ENCODE results near the gene PRAMEF11.
"Not testable (repeated sequence)": the region's sequence is repeated elsewhere in the genome, so short reads cannot be mapped to it uniquely, and the experiment has no call there.

Gene PRAMEF11

DNA sequence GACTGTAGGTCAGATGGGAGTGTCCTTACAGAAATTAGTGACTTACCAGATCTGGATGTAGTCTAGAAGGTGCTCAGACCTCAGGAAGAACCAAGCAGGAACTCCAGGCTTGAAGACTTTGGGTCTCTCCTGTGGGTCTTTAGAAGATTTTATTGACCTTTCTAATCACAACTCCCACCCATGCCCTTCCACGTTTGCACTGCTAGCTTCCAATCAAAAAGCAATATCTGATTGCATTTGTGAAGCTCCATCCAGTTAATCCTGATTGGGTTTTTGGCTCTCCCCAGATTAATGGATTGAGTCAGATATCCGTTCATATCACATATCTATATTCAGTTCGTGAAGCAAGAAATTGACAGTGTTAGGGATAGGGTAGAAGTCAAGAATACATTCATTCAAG lies at the start of gene PRAMEF11:
Gene PRAMEF11, minus strand, starts transcription at position 101 of the 400 bp plus-strand sequence. CDS start 2,621 bp downstream, outside the sequence.
- not testable (repeated sequence) for H3K4me3 ChIP-seq (ENCODE audit: low read depth, low read length); DNase-seq (ENCODE audit: low read depth)

DNA sequence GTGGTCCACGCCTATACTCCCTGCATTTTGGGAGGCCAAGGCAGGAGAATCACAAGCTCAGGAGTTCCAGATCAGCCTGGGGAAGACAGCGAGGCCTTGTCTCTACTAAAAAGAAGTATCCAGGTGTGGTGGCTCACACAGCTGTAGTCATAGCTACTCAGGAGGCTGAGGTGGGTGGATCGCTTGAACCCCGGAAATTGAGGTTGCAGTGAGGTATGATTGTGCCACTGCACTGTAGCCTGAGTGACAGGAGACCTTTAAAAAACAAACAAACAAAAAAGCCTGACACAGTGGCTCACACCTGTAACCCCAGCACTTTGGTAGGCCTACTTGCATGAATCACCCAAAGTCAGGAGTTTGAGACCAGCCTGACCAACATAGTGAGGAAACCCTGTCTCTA lies 47.2 kb upstream of the PRAMEF11 start:
- not testable (repeated sequence) for DNase-seq (ENCODE audit: low read depth)

DNA sequence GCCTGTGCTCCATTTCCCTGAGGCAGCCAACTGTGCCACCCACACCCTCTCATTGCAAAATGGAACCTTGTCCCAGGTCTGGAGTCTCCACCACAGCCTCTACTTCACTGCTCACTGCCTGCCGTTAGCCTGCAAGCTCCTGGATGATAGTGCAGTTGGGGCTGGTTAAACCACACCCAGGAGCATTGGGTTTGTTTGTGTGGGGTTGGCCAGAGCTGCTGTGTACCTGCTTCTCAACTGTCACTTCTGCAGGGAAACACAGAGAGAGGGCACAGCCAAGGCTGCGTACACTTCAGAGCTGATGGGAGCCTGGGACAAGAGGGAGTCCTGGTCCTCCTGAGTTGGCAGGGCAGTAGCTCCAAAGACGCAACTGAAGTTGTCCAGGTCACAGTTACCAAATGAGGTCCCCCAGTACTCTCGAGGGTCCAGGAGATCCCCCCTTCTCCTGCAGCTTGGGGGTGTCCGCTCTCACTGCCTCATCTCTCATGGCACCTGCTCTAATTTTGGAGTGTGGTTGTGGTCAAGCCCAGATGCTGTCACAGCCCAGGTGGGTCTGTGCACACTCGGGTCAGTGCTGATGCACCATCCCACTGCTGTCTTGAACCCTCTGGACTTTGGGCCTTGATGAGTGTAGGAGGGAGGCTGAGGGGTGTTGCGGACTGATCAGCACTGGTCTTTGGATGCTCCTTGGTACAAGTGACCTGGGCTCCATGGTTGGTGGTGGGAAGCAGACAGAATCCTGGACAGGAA lies 32.1 kb upstream of the PRAMEF11 start:
- not testable (repeated sequence) for DNase-seq (ENCODE audit: low read depth); H3K4me3 ChIP-seq (ENCODE audit: low read depth, low read length)

More for the DNA sequence above, 47.2 kb upstream of the PRAMEF11 start:
- not testable (repeated sequence) for H3K4me3 ChIP-seq (ENCODE audit: low read depth, low read length)

DNA sequence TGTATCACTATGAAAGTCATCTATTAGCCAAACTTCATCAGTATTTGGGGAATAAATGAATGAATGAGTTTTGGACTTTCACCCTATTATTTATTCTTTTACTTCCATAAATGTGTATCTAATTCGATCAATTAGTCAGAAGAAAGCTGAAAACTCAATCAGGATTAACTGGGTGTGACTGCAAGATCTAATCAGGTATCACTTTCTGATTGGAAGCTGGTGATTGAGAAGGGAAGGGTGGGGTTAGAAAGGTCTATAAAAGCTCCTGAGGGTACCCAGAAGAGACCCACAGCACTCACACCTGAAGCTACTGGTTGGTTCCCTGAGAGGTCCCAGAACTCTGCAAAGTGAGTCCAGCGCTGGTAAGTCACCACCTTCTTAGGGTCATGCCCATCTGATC lies 25.6 kb upstream of the PRAMEF11 start, which contains the start of gene PRAMEF2:
Gene PRAMEF2, plus strand, starts transcription at position 301 of the 400 bp plus-strand sequence. CDS start 1,924 bp downstream, outside the sequence.
- H3K4me3 ChIP-seq (ENCODE audit: low read depth, low read length); DNase-seq (ENCODE audit: low read depth): not testable (repeated sequence)

DNA sequence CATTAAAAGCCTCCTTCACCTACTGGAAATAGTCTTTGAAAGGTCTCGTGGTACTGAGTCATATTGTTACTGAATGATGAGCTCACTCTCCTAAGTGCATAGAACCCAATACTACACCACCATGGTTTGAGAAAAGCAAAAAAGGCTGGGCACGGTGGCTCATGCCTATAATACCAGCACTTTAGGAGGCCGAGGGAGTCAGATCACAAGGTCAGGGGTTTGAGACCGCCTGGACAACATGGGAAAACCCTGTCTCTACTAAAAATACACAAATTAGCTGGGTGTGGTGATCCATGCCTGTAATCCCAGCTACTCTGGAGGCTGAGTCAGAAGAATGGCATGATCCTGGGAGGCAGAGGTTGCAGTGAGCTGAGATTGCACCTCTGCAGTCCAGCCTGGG lies 20.6 kb upstream of the PRAMEF11 start:
- DNase-seq (ENCODE audit: low read depth): no peak
- TF ChIP-seq, protein P1, sequence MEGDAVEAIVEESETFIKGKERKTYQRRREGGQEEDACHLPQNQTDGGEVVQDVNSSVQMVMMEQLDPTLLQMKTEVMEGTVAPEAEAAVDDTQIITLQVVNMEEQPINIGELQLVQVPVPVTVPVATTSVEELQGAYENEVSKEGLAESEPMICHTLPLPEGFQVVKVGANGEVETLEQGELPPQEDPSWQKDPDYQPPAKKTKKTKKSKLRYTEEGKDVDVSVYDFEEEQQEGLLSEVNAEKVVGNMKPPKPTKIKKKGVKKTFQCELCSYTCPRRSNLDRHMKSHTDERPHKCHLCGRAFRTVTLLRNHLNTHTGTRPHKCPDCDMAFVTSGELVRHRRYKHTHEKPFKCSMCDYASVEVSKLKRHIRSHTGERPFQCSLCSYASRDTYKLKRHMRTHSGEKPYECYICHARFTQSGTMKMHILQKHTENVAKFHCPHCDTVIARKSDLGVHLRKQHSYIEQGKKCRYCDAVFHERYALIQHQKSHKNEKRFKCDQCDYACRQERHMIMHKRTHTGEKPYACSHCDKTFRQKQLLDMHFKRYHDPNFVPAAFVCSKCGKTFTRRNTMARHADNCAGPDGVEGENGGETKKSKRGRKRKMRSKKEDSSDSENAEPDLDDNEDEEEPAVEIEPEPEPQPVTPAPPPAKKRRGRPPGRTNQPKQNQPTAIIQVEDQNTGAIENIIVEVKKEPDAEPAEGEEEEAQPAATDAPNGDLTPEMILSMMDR (IDR thresholded peaks at IDR 0.05; ENCODE audit: insufficient read depth, low read depth, low read length, missing control alignments): no peak
- no peak overlapping the region for H3K4me3 ChIP-seq (ENCODE audit: low read depth, low read length)

DNA sequence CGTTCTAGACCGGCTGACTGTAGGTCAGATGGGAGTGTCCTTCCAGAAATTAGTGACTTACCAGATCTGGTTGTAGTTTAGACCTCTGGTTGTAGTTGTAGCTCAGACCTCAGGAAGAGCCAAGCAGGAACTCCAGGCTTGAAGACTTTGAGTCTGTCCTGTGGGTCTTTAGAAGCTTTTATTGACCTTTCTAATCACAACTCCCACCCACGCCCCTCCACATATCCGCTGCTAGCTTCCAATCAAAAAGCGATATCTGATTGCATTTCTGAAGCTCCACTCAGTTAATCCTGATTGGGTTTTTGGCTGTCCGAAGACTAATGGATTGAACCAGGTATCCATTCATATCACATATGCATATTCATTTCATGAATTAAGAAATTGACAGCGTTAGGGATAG lies 17.4 kb upstream of the PRAMEF11 start, which contains the start of gene HNRNPCL1:
Gene HNRNPCL1, minus strand, starts transcription at position 101 of the 400 bp plus-strand sequence. CDS start 431 bp downstream, outside the sequence.
- DNase-seq (ENCODE audit: low read depth): not testable (repeated sequence)

DNA sequence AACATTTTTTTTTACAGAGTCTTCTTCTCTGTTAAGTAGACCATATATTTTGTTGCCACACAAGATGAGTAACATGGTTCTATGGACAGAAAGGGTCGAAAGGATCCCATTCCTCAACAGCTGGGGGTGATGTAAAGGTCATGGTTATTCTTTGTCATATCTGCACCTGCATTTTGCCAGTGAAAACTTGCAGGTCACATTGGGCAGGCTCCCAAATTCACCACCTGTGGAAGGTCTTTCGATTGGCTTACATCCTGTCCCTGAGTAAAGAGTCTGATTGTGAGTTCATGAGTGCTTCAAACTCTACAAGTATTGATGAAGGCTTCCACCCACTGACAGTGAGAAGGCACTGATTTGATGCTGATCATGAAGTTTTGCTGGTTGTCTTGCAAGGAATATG lies 2.0 kb upstream of the PRAMEF11 start:
- H3K4me3 ChIP-seq (ENCODE audit: low read depth, low read length); DNase-seq (ENCODE audit: low read depth): not testable (repeated sequence)

More for the DNA sequence above, 17.4 kb upstream of the PRAMEF11 start, which contains the start of gene HNRNPCL1:
- H3K4me3 ChIP-seq (ENCODE audit: low read depth, low read length): not testable (repeated sequence)

DNA sequence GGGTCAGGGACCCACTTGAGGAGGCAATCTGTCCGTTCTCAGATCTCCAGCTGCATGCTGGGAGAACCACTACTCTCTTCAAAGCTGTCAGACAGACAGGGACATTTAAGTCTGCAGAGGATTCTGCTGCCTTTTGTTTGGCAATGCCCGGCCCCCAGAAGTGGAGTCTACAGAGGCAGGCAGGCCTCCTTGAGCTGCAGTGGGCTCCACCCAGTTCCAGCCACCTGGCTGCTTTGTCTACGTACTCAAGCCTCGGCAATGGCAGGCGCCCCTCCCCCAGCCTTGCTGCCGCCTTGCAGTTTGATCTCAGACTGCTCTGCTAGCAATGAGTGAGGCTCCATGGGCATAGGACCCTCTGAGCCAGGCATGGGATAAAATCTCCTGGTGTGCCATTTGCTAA lies 12.1 kb downstream of the PRAMEF11 start:
- not testable (repeated sequence) for DNase-seq (ENCODE audit: low read depth); H3K4me3 ChIP-seq (ENCODE audit: low read depth, low read length)

DNA sequence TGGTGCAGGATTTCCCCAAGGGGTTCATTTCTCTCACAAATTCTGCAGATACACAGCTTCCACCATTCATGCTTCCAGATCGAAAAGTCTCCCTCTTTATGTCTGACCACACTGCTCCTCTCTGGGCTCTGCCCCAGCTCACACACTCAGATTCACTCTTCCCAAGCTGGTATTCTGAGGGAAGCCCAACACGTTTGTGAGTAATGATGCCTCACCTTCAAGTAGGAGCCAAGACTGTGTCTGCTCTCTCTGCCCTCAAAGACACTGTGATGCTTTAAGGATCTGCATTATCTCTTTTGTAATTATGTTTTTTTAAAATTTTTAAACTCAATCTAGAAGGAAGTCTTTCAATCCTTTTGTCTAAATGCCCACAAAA lies 19.8 kb downstream of the PRAMEF11 start:
- no peak overlapping the region for H3K4me3 ChIP-seq (ENCODE audit: low read depth, low read length)
- TF ChIP-seq, protein P1 (IDR thresholded peaks at IDR 0.05; ENCODE audit: insufficient read depth, low read depth, low read length, missing control alignments): no peak
- no peak for DNase-seq (ENCODE audit: low read depth)

DNA sequence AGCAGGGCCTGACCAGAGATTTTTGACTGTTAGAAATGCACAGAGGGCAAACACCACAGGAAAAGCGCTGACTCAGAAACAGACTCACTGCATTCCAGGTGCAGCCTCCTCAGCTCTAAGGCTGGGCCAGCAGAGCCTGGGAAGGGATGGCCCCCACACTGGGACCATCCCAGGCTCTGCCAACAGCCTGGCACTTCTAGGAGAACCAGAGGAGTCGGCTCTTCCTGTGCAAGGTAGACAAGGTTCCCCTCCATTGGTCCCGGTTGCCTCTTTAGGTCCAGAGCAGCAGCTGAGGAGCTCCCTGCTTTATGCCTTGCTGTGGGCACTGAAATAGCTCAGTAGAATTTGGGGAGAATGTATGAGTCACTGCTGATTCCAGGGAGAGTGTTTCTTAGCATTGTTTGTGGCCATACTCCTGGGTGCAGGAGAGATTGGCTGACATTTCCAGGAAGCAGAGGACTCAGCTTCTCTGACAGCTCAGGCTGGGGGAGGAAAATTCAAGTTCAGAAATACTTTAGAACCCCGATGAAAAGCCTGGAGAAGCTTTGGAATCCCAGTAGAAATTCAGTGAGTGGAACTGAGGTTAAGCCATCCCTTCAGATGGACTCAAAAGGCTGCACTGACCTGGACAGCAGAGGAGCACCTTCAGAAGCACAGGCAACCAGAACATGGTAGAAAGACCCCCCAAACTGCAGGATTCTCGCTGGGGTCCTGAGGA lies 20.4 kb downstream of the PRAMEF11 start:
- DNase-seq (ENCODE audit: low read depth): no peak
- TF ChIP-seq, protein P1 (IDR thresholded peaks at IDR 0.05; ENCODE audit: insufficient read depth, low read depth, low read length, missing control alignments): no peak
- no peak overlapping the region for H3K4me3 ChIP-seq (ENCODE audit: low read depth, low read length)
